Urinary bladder (tissue), 4 donors: ENCODE measurements around the gene POLA2. TPM values are rescaled to one million over a fixed set of nuclear protein-coding genes. Genes with fewer than 3 reads are reported as not detected.
A peak's percentile ranks its signal among the peaks of the same experiment; 100 is the strongest.

Source experiments
- DNase-seq: peaks from one replicate; pipeline ENCODE4 v3.0.0-alpha.2; 2015; ENCODE audit errors: extremely low spot score
- H3K27ac ChIP-seq: one replicate; pipeline ENCODE4 v1.5.1; 2013; ENCODE audit warnings: low read depth, mild to moderate bottlenecking, moderate library complexity
- H3K36me3 ChIP-seq: one replicate; pipeline ENCODE4 v1.6.1; 2013; ENCODE audit warnings: mild to moderate bottlenecking, moderate library complexity; ENCODE audit not compliant: insufficient read depth
- H3K4me1 ChIP-seq: one replicate; pipeline ENCODE4 v1.6.1; 2013; ENCODE audit warnings: mild to moderate bottlenecking, moderate library complexity; ENCODE audit not compliant: insufficient read depth
- H3K4me3 ChIP-seq: one replicate; pipeline ENCODE4 v1.5.1; 2013; ENCODE audit warnings: low read depth, low read length
- WGBS: extraction: QIAGEN DNeasy Blood & Tissue Kit; methylation state at CpG from one replicate; pipeline ENCODE4 v1.1.7; 2013; 5-methylcytosine and 5-hydroxymethylcytosine counted together
- polyA plus RNA-seq: library from polyadenylated mRNA; stranded (reverse); fragments of 200-250 nt; gene quantifications from one replicate; pipeline ENCODE4 v1.2.3, GENCODE V29; 2013
- total RNA-seq: library from RNA; depleted of rRNA; stranded (reverse); fragments of >200 nt; gene quantifications from one replicate; pipeline ENCODE4 v1.2.3, GENCODE V29; 2014
- donor health status: healthy with polysubstance abuse.
- donor health status: healthy.

Gene POLA2
- total RNA-seq (10.3 TPM), polyA plus RNA-seq (10.7 TPM)

- H3K4me3 ChIP-seq, result peak within 1 kb of the TSS; percentile 80
- peak within 1 kb of the TSS; percentile 87 for H3K27ac ChIP-seq
- H3K4me1 ChIP-seq, result no peaks in the 10 kb centered on the region
- no peaks in the 10 kb centered on the region for H3K36me3 ChIP-seq
- under 1% methylated on average over 66 of the region's 66 CpGs for WGBS
- peak; percentile 88 for DNase-seq
These were observed at the start of gene POLA2 for GRCh38 chr11:65261591-65262380. TSS of gene POLA2 (plus strand) at chr11:65261962. CDS start at chr11:65262293, 331 bp downstream.

- 59% methylated on average over 13 of the region's 13 CpGs for WGBS
- Histone ChIP-seq H3K4me1 (no peaks in the 10 kb centered on the region), H3K4me3 (no peak overlapping the region), H3K27ac (no peak overlapping the region), H3K36me3 (peaks cover 3% of the 10 kb centered on the region)
- DNase-seq, result no peak
These were observed 49.4 kb upstream of the POLA2 start for GRCh38 chr11:65212226-65212801.

- Histone ChIP-seq H3K27ac (no peak overlapping the region), H3K4me3 (no peak overlapping the region), H3K4me1 (no peaks in the 10 kb centered on the region), H3K36me3 (peaks cover 3% of the 10 kb centered on the region)
- 44% methylated on average over 26 of the region's 26 CpGs for WGBS
- DNase-seq, result no peak
These were observed 48.2 kb upstream of the POLA2 start for GRCh38 chr11:65213322-65214211.

- Histone ChIP-seq H3K27ac (no peak overlapping the region), H3K4me3 (no peak overlapping the region), H3K36me3 (peaks cover 2% of the 10 kb centered on the region), H3K4me1 (no peaks in the 10 kb centered on the region)
- DNase-seq, result no peak
- 79% methylated on average over 16 of the region's 16 CpGs for WGBS
These were observed 47.4 kb upstream of the POLA2 start for GRCh38 chr11:65214212-65214845.

- H3K27ac ChIP-seq, result no peak overlapping the region
- no peaks in the 10 kb centered on the region for H3K4me1 ChIP-seq
- 93% methylated on average over 24 of the region's 24 CpGs for WGBS
- no peaks in the 10 kb centered on the region for H3K36me3 ChIP-seq
- no peak overlapping the region for H3K4me3 ChIP-seq
- DNase-seq, result no peak
These were observed 46.2 kb upstream of the POLA2 start for GRCh38 chr11:65215441-65216076.

- 90% methylated on average over 6 of the region's 6 CpGs for WGBS
- H3K27ac ChIP-seq, result no peak overlapping the region
- H3K36me3 ChIP-seq, result no peaks in the 10 kb centered on the region
- DNase-seq, result no peak
- H3K4me3 ChIP-seq, result no peak overlapping the region
- no peaks in the 10 kb centered on the region for H3K4me1 ChIP-seq
These were observed 44.9 kb upstream of the POLA2 start for GRCh38 chr11:65216830-65217229.

- no peak for DNase-seq
- Histone ChIP-seq H3K27ac (no peak overlapping the region), H3K4me1 (no peaks in the 10 kb centered on the region), H3K36me3 (no peaks in the 10 kb centered on the region), H3K4me3 (no peak overlapping the region)
- WGBS, result 87% methylated on average over 19 of the region's 19 CpGs
These were observed 44.0 kb upstream of the POLA2 start for GRCh38 chr11:65217441-65218423.

- Histone ChIP-seq H3K4me3 (no peak overlapping the region), H3K27ac (no peak overlapping the region), H3K4me1 (no peaks in the 10 kb centered on the region), H3K36me3 (no peaks in the 10 kb centered on the region)
- DNase-seq, result no peak
- 86% methylated on average over 9 of the region's 9 CpGs for WGBS
These were observed 43.3 kb upstream of the POLA2 start for GRCh38 chr11:65218446-65218845.

- no peaks in the 10 kb centered on the region for H3K36me3 ChIP-seq
- H3K27ac ChIP-seq, result no peak overlapping the region
- H3K4me3 ChIP-seq, result no peak overlapping the region
- DNase-seq, result no peak
- 58% methylated on average over 3 of the region's 3 CpGs for WGBS
- no peaks in the 10 kb centered on the region for H3K4me1 ChIP-seq
These were observed 41.9 kb upstream of the POLA2 start for GRCh38 chr11:65219930-65220213.

GRCh38 chr11:65221026-65221425, 40.7 kb upstream of the POLA2 start:
- H3K27ac ChIP-seq, result no peak overlapping the region
- no peak overlapping the region for H3K4me3 ChIP-seq
- no peaks in the 10 kb centered on the region for H3K4me1 ChIP-seq
- 91% methylated on average over 10 of the region's 10 CpGs for WGBS
- DNase-seq, result no peak
- H3K36me3 ChIP-seq, result no peaks in the 10 kb centered on the region

- no peak overlapping the region for H3K27ac ChIP-seq
- H3K36me3 ChIP-seq, result no peaks in the 10 kb centered on the region
- WGBS, result 85% methylated on average over 8 of the region's 8 CpGs
- no peak overlapping the region for H3K4me3 ChIP-seq
- no peak for DNase-seq
- H3K4me1 ChIP-seq, result no peaks in the 10 kb centered on the region
These were observed 38.8 kb upstream of the POLA2 start for GRCh38 chr11:65223011-65223410.

- Histone ChIP-seq H3K4me1 (no peaks in the 10 kb centered on the region), H3K36me3 (no peaks in the 10 kb centered on the region), H3K27ac (peak overlapping the region; percentile 11), H3K4me3 (no peak overlapping the region)
- WGBS, result 39% methylated on average over 5 of the region's 5 CpGs
- no peak for DNase-seq
These were observed 36.9 kb upstream of the POLA2 start for GRCh38 chr11:65224930-65225278.
